Loucy (cell line): ENCODE measurements around the gene ABCA1.

ENCODE experiments used
- H2AFZ ChIP-seq: fragments of 200-600 bp; sonication (generic); 2 replicates; pipeline ENCODE4 v1.6.0; 2016; ENCODE audit warnings: antibody characterized with exemption, mild to moderate bottlenecking, low read length, moderate library complexity
- H3F3A ChIP-seq: fragments of 200-600 bp; 2 replicates; pipeline ENCODE4 v1.6.0; 2016; ENCODE audit warnings: antibody characterized with exemption, low read depth, mild to moderate bottlenecking
- H3K27me3 ChIP-seq: fragments of 200-600 bp; sonication (generic); 2 replicates; pipeline ENCODE4 v1.6.1; 2014; ENCODE audit warnings: low read length, mild to moderate bottlenecking; ENCODE audit not compliant: insufficient read depth, poor library complexity, severe bottlenecking
- H3K36me3 ChIP-seq: fragments of 200-600 bp; sonication (generic); 2 replicates; pipeline ENCODE4 v1.6.1; 2016; ENCODE audit warnings: low read length; ENCODE audit not compliant: insufficient read depth
- H3K4me1 ChIP-seq: fragments of 200-600 bp; sonication (generic); 2 replicates; pipeline ENCODE4 v1.5.1; 2014; ENCODE audit warnings: low read length, mild to moderate bottlenecking; ENCODE audit not compliant: insufficient read depth, poor library complexity, severe bottlenecking
- H3K4me2 ChIP-seq: fragments of 200-600 bp; sonication (generic); 2 replicates; pipeline ENCODE4 v1.6.0; 2014; ENCODE audit warnings: antibody characterized with exemption, low read length, low read depth, mild to moderate bottlenecking; ENCODE audit not compliant: poor library complexity, severe bottlenecking
- H3K4me3 ChIP-seq: fragments of 200-600 bp; sonication (generic); 2 replicates; pipeline ENCODE4 v1.5.1; 2014; ENCODE audit warnings: low read length, mild to moderate bottlenecking, mixed read lengths; ENCODE audit not compliant: poor library complexity, severe bottlenecking
- H3K79me2 ChIP-seq: fragments of 200-600 bp; sonication (generic); 2 replicates; pipeline ENCODE4 v1.6.1; 2014; ENCODE audit warnings: low read length; ENCODE audit not compliant: insufficient read depth
- H3K9ac ChIP-seq: fragments of 200-600 bp; sonication (generic); 2 replicates; pipeline ENCODE4 v1.6.0; 2014; ENCODE audit warnings: mild to moderate bottlenecking, low read depth, low read length, moderate library complexity; ENCODE audit not compliant: poor library complexity, severe bottlenecking
- H3K9me2 ChIP-seq: fragments of 200-600 bp; sonication (generic); replicated peaks from 2 replicates; pipeline ENCODE4 v1.6.1; 2016; ENCODE audit warnings: low read depth, low read length, mixed read lengths
- H3K9me3 ChIP-seq: fragments of 200-600 bp; sonication (generic); 2 replicates; pipeline ENCODE4 v1.6.1; 2014; ENCODE audit warnings: mild to moderate bottlenecking, antibody characterized with exemption, low read length, low read depth; ENCODE audit not compliant: insufficient read depth
- H4K20me1 ChIP-seq: fragments of 200-600 bp; sonication (generic); 2 replicates; pipeline ENCODE4 v1.6.0; 2014; ENCODE audit warnings: antibody characterized with exemption, low read length, mild to moderate bottlenecking; ENCODE audit not compliant: insufficient read depth, poor library complexity, severe bottlenecking
- EZH2phosphoT487 ChIP-seq: fragments of 200-600 bp; IDR thresholded peaks from 2 replicates; pipeline ENCODE4 v1.6.1; 2018; ENCODE audit warnings: antibody characterized with exemption, mild to moderate bottlenecking, moderate library complexity, borderline replicate concordance
- TF ChIP-seq, protein P1 (sequence below): fragments of 200-600 bp; sonication (generic); conservative IDR thresholded peaks from 2 replicates; pipeline ENCODE4 v1.5.1; 2014; ENCODE audit warnings: mild to moderate bottlenecking, antibody characterized with exemption, low read length

ABCA1 gene

DNA sequence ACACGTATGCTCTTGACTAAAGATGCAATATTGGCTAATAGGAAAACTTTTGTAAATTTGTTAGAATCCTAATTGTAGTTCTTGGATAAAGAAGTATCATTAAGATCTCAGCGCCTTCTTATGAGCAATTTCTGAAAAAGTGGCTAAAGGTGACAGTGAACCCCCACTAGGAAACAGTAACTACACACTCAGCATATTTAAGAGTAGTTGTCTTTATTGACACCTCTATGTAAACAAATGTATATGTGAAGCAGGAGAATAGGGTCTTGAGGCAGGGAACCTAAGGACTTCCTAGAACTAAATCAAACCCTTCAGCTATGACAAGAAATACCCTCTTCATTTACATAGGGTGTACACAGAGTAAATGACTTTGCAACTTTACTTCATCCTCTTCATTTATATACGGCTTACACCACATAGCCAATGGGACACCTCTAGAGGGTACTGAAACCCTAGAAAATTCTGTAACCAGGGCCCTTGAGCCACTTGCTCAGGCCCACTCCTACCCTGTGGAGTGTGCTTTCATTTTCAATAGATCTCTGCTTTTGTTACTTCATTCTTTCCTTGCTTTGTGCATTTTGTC lies 177.7 kb downstream of the ABCA1 start:
- Histone ChIP-seq H3K27me3 (no peaks in the 10 kb centered on the region), H3K9ac (no peak overlapping the region), H3K36me3 (no peaks in the 10 kb centered on the region; the same call in 1 of the 2 replicates), H3F3A (peaks cover 3% of the 10 kb centered on the region; the same call in 1 of the 2 replicates), H2AFZ (no peak overlapping the region), H3K9me3 (no peaks in the 10 kb centered on the region), H3K9me2 (no peaks in the 10 kb centered on the region), H3K4me2 (peak overlapping the region; percentile 93), H3K79me2 (peaks cover 21% of the 10 kb centered on the region), H4K20me1 (no peaks in the 10 kb centered on the region), H3K4me1 (peaks cover 36% of the 10 kb centered on the region), H3K4me3 (peak overlapping the region; percentile 84)
- no peak for TF ChIP-seq EZH2phosphoT487
- TF ChIP-seq, protein P1, sequence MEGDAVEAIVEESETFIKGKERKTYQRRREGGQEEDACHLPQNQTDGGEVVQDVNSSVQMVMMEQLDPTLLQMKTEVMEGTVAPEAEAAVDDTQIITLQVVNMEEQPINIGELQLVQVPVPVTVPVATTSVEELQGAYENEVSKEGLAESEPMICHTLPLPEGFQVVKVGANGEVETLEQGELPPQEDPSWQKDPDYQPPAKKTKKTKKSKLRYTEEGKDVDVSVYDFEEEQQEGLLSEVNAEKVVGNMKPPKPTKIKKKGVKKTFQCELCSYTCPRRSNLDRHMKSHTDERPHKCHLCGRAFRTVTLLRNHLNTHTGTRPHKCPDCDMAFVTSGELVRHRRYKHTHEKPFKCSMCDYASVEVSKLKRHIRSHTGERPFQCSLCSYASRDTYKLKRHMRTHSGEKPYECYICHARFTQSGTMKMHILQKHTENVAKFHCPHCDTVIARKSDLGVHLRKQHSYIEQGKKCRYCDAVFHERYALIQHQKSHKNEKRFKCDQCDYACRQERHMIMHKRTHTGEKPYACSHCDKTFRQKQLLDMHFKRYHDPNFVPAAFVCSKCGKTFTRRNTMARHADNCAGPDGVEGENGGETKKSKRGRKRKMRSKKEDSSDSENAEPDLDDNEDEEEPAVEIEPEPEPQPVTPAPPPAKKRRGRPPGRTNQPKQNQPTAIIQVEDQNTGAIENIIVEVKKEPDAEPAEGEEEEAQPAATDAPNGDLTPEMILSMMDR: no peak

DNA sequence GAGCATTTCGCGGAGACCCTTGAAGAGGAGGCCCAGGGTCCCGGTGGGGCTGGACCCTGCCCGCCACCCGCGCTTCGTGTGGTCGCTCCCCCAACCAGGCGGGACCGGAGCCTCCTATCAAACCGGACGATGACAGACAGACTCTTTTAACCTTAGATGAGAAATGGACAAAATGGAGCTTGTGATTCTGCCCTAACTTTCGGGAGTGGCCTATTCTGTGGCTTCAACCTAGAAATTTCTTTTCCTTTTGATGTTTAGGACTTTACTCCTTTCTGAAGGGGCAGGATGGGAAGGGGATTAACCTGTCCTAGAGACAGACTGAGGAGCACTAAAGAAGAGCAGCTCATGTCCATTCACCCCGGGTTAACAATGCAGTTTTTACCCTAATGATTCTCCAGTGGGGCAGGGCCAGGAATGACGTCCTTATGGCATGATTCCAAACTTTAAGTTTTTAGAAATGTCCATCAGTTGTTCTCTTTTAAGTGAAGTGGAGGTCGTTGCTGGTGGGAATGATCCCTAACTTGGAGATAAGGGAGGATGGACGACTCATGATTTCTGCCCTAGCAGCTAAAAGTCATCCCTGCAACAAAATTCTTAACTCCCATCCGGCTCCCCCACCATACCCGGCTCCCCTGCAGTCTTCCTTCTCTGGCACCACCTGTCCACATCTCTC lies 179.5 kb downstream of the ABCA1 start:
- Histone ChIP-seq H3K36me3 (no peaks in the 10 kb centered on the region; the same call in 1 of the 2 replicates), H3K79me2 (peaks cover 21% of the 10 kb centered on the region), H3K27me3 (no peaks in the 10 kb centered on the region), H3F3A (peaks cover 3% of the 10 kb centered on the region; the same call in 1 of the 2 replicates), H2AFZ (peak overlapping the region; percentile 99), H3K9ac (peak overlapping the region; percentile 86), H4K20me1 (no peaks in the 10 kb centered on the region), H3K9me3 (no peaks in the 10 kb centered on the region), H3K4me2 (peak overlapping the region; percentile 93), H3K4me1 (peaks cover 36% of the 10 kb centered on the region), H3K9me2 (no peaks in the 10 kb centered on the region), H3K4me3 (peak overlapping the region; percentile 84)
- TF ChIP-seq, protein P1: no peak
- no peak for TF ChIP-seq EZH2phosphoT487

DNA sequence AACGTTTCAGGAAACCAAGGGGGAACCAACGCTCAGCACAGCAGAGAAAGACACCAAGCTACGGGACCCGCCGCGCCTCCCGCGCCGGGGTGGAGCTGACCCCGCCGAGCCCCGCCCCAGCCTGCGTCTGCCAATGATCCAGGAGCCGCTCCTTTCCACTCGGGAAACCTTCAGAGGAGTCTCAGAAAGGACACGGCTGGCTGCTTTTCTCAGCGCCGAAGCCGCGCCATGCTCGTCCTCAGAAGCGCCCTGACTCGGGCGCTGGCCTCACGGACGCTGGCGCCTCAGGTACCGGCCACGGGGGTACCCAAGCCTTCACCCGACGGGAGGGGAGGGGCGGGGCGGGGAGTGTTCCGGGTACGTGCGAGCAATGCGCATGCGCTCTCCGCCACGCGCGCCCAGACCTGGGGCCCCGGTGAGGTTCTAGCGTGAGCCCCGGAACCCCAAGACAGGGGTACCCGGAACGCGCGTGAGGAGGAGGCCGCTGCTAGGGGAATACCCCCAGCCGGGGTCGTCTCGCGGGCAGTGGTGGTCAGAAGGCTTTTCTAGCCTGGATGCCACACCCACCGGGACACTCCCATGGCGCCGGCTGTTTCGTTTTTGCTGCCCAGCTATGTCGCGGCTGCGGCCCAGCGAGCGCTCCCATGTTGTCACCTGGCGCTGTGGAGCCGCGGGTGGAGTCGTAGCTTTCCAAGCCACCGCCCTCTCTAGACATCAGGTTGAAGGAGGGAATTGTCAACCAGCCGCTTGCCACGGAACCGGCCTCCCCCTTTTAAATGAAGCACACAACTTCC lies 180.2 kb downstream of the ABCA1 start, which contains the start of gene NIPSNAP3A:
Gene NIPSNAP3A, plus strand, starts transcription at position 119 of the 794 bp plus-strand sequence. Its CDS starts 110 bp downstream, at position 229.
- H3K27me3 ChIP-seq: no peaks in the 10 kb centered on the region
- peak within 1 kb of the TSS; percentile 93 for H3K4me2 ChIP-seq
- TF ChIP-seq EZH2phosphoT487: no peak
- TF ChIP-seq, protein P1: no peak
- H3F3A ChIP-seq: peaks cover 3% of the 10 kb centered on the region; the same call in 1 of the 2 replicates
- no peaks in the 10 kb centered on the region; the same call in 1 of the 2 replicates for H3K36me3 ChIP-seq
- H3K9ac ChIP-seq: peak within 1 kb of the TSS; percentile 86
- H4K20me1 ChIP-seq: no peaks in the 10 kb centered on the region
- peak within 1 kb of the TSS; percentile 84 for H3K4me3 ChIP-seq
- H3K9me3 ChIP-seq: no peaks in the 10 kb centered on the region
- peaks cover 21% of the 10 kb centered on the region for H3K79me2 ChIP-seq
- H3K4me1 ChIP-seq: peaks cover 36% of the 10 kb centered on the region
- H3K9me2 ChIP-seq: no peaks in the 10 kb centered on the region
- H2AFZ ChIP-seq: peak within 1 kb of the TSS; percentile 99
